ENCODE data around the gene RIN2.

- TF ChIP-seq CTCF (IDR thresholded peaks at IDR 0.05 in 2 of 3, conservative IDR thresholded peaks at IDR 0.05 in 1 of 3; ENCODE audit: insufficient read depth in 2 of 3, low read depth in 1 of 3, low read length in 3 of 3), result no peak
- no peak for TF ChIP-seq EZH2 (IDR thresholded peaks at IDR 0.05; ENCODE audit: borderline replicate concordance, low read depth, low read length)
- TF ChIP-seq ZHX1 (conservative IDR thresholded peaks at IDR 0.05; ENCODE audit: low read length), result no peak
- TF ChIP-seq ZNF239 (CRISPR knock-in tag; IDR thresholded peaks at IDR 0.05), result no peak
- TF ChIP-seq ESRRA (IDR thresholded peaks at IDR 0.05; ENCODE audit: borderline replicate concordance, low read depth), result no peak
- no peak for TF ChIP-seq ZNF24 (IDR thresholded peaks at IDR 0.05)
- no peak for TF ChIP-seq TAF1 (IDR thresholded peaks at IDR 0.05; ENCODE audit: control insufficient read depth, extremely low read depth, insufficient read depth, low read length, severe bottlenecking)
- no peak for TF ChIP-seq HDAC6 (IDR thresholded peaks at IDR 0.05; ENCODE audit: low read depth, low read length)
- no peak for TF ChIP-seq ZBTB12 (CRISPR knock-in tag; IDR thresholded peaks at IDR 0.05)
- no peak for TF ChIP-seq GTF2E2 (tag; IDR thresholded peaks at IDR 0.05)
- TF ChIP-seq BHLHE40 (IDR thresholded peaks at IDR 0.05; ENCODE audit: low read length), result no peak
- no peak for TF ChIP-seq CHCHD3 (CRISPR knock-in tag; IDR thresholded peaks at IDR 0.05)
- TF ChIP-seq SREBF2 (CRISPR knock-in tag; IDR thresholded peaks at IDR 0.05), result no peak
Observed at GRCh38 chr20:19780261-19780660, 22.2 kb downstream of the RIN2 start.
